HepG2 (cell line): ENCODE data around the gene UBE2QL1. TPM values are rescaled to one million over a fixed set of nuclear protein-coding genes. Genes with fewer than 3 reads are reported as not detected.

Experiments used
- ATAC-seq: fragments of 200-7000 bp; cut with Tn5 transposase; 3 replicates; pipeline ENCODE4 v1.9.1; 2020; ENCODE audit warnings: mild to moderate bottlenecking, moderate library complexity
- BruUV-seq: library from RNA; stranded (reverse); fragments of 400-500 nt; replicated peaks from 2 replicates; lab custom pipeline; 2021; lab: Mats Ljungman, UMichigan
- CTCF ChIA-PET: fragments of 300-600 bp; formaldehyde crosslinking; extraction: SDS; loops from one replicate; lab custom pipeline; 2021; ENCODE audit warnings: low total read pairs, inconsistent platforms, low intra/inter-chr PET ratio; lab: Yijun Ruan, JAX
- POLR2A ChIA-PET: fragments of 350-600 bp; sonication (Branson Sonifier 250); formaldehyde crosslinking; loops from one replicate; lab custom pipeline; 2020; ENCODE audit warnings: antibody characterized with exemption, inconsistent platforms; lab: Yijun Ruan, JAX
- DNase-seq: peaks from one replicate; pipeline ENCODE4 v3.0.0-alpha.2; 2015; ENCODE audit warnings: low spot score
- FAIRE-seq: peaks from 3 replicates; lab custom pipeline; 2011; peaks lifted over from hg19 to GRCh38; lab: Jason Lieb, UNC
- H2AFZ ChIP-seq: one replicate; pipeline ENCODE4 v1.6.1; 2011; ENCODE audit warnings: low read length, inconsistent platforms
- H3K27ac ChIP-seq: fragments of 300-600 bp; 3 replicates; pipeline ENCODE4 v1.8.0; 2011; ENCODE audit warnings: mixed run types, mild to moderate bottlenecking, mixed read lengths, low read length, inconsistent platforms; ENCODE audit not compliant: insufficient read depth; ENCODE audit errors: extremely low read length
- H3K27me3 ChIP-seq, 2 experiments: fragments of 200-600 bp in 1 of 2; 2 replicates in 1 of 2; 3 replicates in 1 of 2; pipeline versions ENCODE4 v1.6.0 to v1.8.0; 2011; ENCODE audit warnings: low read length in 2 of 2, mild to moderate bottlenecking in 2 of 2, moderate library complexity in 2 of 2, inconsistent platforms in 1 of 2; ENCODE audit not compliant: insufficient read depth in 2 of 2, control insufficient read depth in 1 of 2
- H3K36me3 ChIP-seq, 2 experiments: fragments of 200-600 bp in 1 of 2; replicated peaks in 1 of 2; 2 replicates in 1 of 2; 3 replicates in 1 of 2; pipeline versions ENCODE4 v1.5.1 to v1.8.0; 2011; ENCODE audit warnings: low read length in 2 of 2, inconsistent platforms in 1 of 2; ENCODE audit not compliant: insufficient read depth in 2 of 2, control insufficient read depth in 1 of 2
- H3K4me1 ChIP-seq: 2 replicates; pipeline ENCODE4 v1.5.1; 2012; ENCODE audit warnings: low read length, inconsistent platforms; ENCODE audit not compliant: insufficient read depth
- H3K4me2 ChIP-seq: 2 replicates; pipeline ENCODE4 v1.6.0; 2011; ENCODE audit warnings: low read depth, low read length, inconsistent platforms
- H3K4me3 ChIP-seq, 3 experiments: fragments of 200-600 bp in 1 of 3; sonication (generic), shearing (Covaris generic) in 1 of 3; replicated peaks in 1 of 3; 2 replicates each; pipeline ENCODE4 v1.5.1; 2011 to 2016; ENCODE audit warnings: low read length in 3 of 3, inconsistent platforms in 2 of 3, low read depth in 2 of 3, mild to moderate bottlenecking in 2 of 3, control low read depth in 1 of 3, mixed read lengths in 1 of 3; ENCODE audit not compliant: insufficient read depth in 1 of 3
- H3K79me2 ChIP-seq: one replicate; pipeline ENCODE4 v1.6.1; 2011; ENCODE audit warnings: low read length, inconsistent platforms; ENCODE audit not compliant: insufficient read depth
- H3K9ac ChIP-seq: 2 replicates; pipeline ENCODE4 v1.6.0; 2011; ENCODE audit warnings: mild to moderate bottlenecking, low read depth, low read length, inconsistent platforms; ENCODE audit not compliant: insufficient read depth
- H3K9me3 ChIP-seq: 2 replicates; pipeline ENCODE4 v1.5.1; 2012; ENCODE audit warnings: mild to moderate bottlenecking, low read length
- H4K20me1 ChIP-seq: 2 replicates; pipeline ENCODE4 v1.6.0; 2011; ENCODE audit warnings: inconsistent platforms, mild to moderate bottlenecking, low read length, moderate library complexity; ENCODE audit not compliant: insufficient read depth
- RFXANK ChIP-seq: IDR thresholded peaks from 2 replicates; pipeline ENCODE4 v1.6.1; 2016
- SPEN ChIP-seq: sonication (generic); formaldehyde crosslinking; IDR thresholded peaks from 2 replicates; pipeline ENCODE4 v1.5.1; 2020; ENCODE audit warnings: low read depth, mild to moderate bottlenecking, missing genetic modification reagents
- ZNF563 ChIP-seq: sonication (generic); formaldehyde crosslinking; IDR thresholded peaks from 2 replicates; pipeline ENCODE4 v1.8.0; 2022; ENCODE audit warnings: mild to moderate bottlenecking, moderate library complexity, missing genetic modification reagents
- WGBS: methylation state at CpG from one replicate; pipeline ENCODE4 v1.1.6; 2017; ENCODE audit warnings: low lambda C conversion rate; 5-methylcytosine and 5-hydroxymethylcytosine counted together
- in situ Hi-C: cut with HindIII; loops from 2 replicates; pipeline ENCODE4 v1.10.0; 2017; ENCODE audit warnings: low pct_unique_long_range_greater_than_20kb; ENCODE audit not compliant: extremely low pct_ligation_motif_present
- intact Hi-C: fragments of 100-400 bp; cut with micrococcal nuclease; formaldehyde crosslinking; loops from one replicate; pipeline ENCODE4 v1.10.0; 2022; ENCODE audit not compliant: unreplicated experiment
- polyA plus RNA-seq, 8 experiments: library from polyadenylated mRNA; depleted of rRNA in 3 of 8; stranded (reverse) in 7 of 8; unstranded in 1 of 8; fragments of >200 nt; fragmentation: Illumina TruSeq in 4 of 8; extraction: Trizol in 4 of 8; gene quantifications; 2 replicates each; pipeline versions ENCODE4 v1.2.1 to v1.2.3, GENCODE V29; 2011 to 2016; ENCODE audit warnings: low read depth in 4 of 8, missing spikeins in 1 of 8, mixed read lengths in 1 of 8; ENCODE audit not compliant: insufficient read depth in 1 of 8
- total RNA-seq, 5 experiments: library from RNA; depleted of rRNA; stranded (reverse); fragments of >200 nt; fragmentation: Illumina TruSeq; extraction: Trizol; gene quantifications; 2 replicates each; pipeline ENCODE4 v1.2.3, GENCODE V29; 2016; ENCODE audit warnings: low read depth in 1 of 5
- TF ChIP-seq, protein P1 (sequence below): IDR thresholded peaks from 2 replicates; pipeline ENCODE4 v1.6.1; 2016; ENCODE audit warnings: low read depth, missing genetic modification reagents, missing compliant biosample characterization
- TF ChIP-seq, protein P2 (sequence below): sonication (generic); formaldehyde crosslinking; IDR thresholded peaks from 2 replicates; pipeline ENCODE4 v1.4.0; 2020; ENCODE audit warnings: mild to moderate bottlenecking, missing genetic modification reagents, borderline replicate concordance
- TF ChIP-seq, protein P3 (sequence below): sonication (generic); formaldehyde crosslinking; IDR thresholded peaks from 2 replicates; pipeline ENCODE4 v1.4.0; 2020; ENCODE audit warnings: missing genetic modification reagents, borderline replicate concordance

Gene UBE2QL1
- total and polyA plus RNA-seq, 2 of the 13 experiments (the other 11 are each of a cell fraction or from before 2014, with no cell fraction given) = not detected

GRCh38 chr5:6459896-6460295 is 11.2 kb downstream of the UBE2QL1 start:
- no peak for DNase-seq
- Histone ChIP-seq H3K36me3 (no peaks in the 10 kb centered on the region), H3K9me3 (no peaks in the 10 kb centered on the region), H4K20me1 (no peaks in the 10 kb centered on the region), H3K9ac (no peak overlapping the region), H3K27ac (no peak overlapping the region), H3K4me3 (no peak overlapping the region), H3K4me1 (no peaks in the 10 kb centered on the region), H3K27me3 (peaks cover 1 to 20% of the 10 kb centered on the region in 2 experiments; a peak in 3 of 5 replicates), H3K79me2 (no peaks in the 10 kb centered on the region), H2AFZ (no peak overlapping the region), H3K4me2 (no peak overlapping the region)
- 27% methylated on average over 5 of the region's 5 CpGs for WGBS
- ChIA-PET POLR2A (no interaction called here), CTCF (no interaction called here)
- FAIRE-seq = no peak
- intact Hi-C loops (no loop called here), in situ Hi-C loops (no loop called here)
- no peak for ATAC-seq
- no peak for TF ChIP-seq ZNF563 (CRISPR knock-in tag)
- TF ChIP-seq, protein P1, sequence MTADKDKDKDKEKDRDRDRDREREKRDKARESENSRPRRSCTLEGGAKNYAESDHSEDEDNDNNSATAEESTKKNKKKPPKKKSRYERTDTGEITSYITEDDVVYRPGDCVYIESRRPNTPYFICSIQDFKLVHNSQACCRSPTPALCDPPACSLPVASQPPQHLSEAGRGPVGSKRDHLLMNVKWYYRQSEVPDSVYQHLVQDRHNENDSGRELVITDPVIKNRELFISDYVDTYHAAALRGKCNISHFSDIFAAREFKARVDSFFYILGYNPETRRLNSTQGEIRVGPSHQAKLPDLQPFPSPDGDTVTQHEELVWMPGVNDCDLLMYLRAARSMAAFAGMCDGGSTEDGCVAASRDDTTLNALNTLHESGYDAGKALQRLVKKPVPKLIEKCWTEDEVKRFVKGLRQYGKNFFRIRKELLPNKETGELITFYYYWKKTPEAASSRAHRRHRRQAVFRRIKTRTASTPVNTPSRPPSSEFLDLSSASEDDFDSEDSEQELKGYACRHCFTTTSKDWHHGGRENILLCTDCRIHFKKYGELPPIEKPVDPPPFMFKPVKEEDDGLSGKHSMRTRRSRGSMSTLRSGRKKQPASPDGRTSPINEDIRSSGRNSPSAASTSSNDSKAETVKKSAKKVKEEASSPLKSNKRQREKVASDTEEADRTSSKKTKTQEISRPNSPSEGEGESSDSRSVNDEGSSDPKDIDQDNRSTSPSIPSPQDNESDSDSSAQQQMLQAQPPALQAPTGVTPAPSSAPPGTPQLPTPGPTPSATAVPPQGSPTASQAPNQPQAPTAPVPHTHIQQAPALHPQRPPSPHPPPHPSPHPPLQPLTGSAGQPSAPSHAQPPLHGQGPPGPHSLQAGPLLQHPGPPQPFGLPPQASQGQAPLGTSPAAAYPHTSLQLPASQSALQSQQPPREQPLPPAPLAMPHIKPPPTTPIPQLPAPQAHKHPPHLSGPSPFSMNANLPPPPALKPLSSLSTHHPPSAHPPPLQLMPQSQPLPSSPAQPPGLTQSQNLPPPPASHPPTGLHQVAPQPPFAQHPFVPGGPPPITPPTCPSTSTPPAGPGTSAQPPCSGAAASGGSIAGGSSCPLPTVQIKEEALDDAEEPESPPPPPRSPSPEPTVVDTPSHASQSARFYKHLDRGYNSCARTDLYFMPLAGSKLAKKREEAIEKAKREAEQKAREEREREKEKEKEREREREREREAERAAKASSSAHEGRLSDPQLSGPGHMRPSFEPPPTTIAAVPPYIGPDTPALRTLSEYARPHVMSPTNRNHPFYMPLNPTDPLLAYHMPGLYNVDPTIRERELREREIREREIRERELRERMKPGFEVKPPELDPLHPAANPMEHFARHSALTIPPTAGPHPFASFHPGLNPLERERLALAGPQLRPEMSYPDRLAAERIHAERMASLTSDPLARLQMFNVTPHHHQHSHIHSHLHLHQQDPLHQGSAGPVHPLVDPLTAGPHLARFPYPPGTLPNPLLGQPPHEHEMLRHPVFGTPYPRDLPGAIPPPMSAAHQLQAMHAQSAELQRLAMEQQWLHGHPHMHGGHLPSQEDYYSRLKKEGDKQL = no peak
- no TSS peak for BruUV-seq

GRCh38 chr5:6461006-6461405 is 12.3 kb downstream of the UBE2QL1 start:
- Histone ChIP-seq H3K4me2 (no peak overlapping the region), H3K9ac (no peak overlapping the region), H2AFZ (no peak overlapping the region), H3K27ac (no peak overlapping the region), H3K27me3 (peaks cover 1 to 10% of the 10 kb centered on the region in 2 experiments; a peak in 3 of 5 replicates), H4K20me1 (no peaks in the 10 kb centered on the region), H3K36me3 (no peaks in the 10 kb centered on the region), H3K4me1 (no peaks in the 10 kb centered on the region), H3K9me3 (no peaks in the 10 kb centered on the region), H3K79me2 (no peaks in the 10 kb centered on the region), H3K4me3 (no peak overlapping the region)
- ChIA-PET POLR2A (no interaction called here), CTCF (no interaction called here)
- in situ Hi-C loops (no loop called here), intact Hi-C loops (no loop called here)
- TF ChIP-seq, protein P2, sequence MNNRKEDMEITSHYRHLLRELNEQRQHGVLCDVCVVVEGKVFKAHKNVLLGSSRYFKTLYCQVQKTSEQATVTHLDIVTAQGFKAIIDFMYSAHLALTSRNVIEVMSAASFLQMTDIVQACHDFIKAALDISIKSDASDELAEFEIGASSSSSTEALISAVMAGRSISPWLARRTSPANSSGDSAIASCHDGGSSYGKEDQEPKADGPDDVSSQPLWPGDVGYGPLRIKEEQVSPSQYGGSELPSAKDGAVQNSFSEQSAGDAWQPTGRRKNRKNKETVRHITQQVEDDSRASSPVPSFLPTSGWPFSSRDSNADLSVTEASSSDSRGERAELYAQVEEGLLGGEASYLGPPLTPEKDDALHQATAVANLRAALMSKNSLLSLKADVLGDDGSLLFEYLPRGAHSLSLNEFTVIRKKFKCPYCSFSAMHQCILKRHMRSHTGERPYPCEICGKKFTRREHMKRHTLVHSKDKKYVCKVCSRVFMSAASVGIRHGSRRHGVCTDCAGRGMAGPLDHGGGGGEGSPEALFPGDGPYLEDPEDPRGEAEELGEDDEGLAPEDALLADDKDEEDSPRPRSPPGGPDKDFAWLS = no peak
- TF ChIP-seq RFXANK = no peak
- TF ChIP-seq SPEN (CRISPR knock-in tag) = no peak
- TF ChIP-seq, protein P3, sequence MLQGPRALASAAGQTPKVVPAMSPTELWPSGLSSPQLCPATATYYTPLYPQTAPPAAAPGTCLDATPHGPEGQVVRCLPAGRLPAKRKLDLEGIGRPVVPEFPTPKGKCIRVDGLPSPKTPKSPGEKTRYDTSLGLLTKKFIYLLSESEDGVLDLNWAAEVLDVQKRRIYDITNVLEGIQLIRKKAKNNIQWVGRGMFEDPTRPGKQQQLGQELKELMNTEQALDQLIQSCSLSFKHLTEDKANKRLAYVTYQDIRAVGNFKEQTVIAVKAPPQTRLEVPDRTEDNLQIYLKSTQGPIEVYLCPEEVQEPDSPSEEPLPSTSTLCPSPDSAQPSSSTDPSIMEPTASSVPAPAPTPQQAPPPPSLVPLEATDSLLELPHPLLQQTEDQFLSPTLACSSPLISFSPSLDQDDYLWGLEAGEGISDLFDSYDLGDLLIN = no peak
- ATAC-seq (no peak), FAIRE-seq (no peak), DNase-seq (no peak)
- 0% methylated on average over 2 of the region's 2 CpGs for WGBS
- no TSS peak for BruUV-seq
